ENCODE results near the gene CPNE4.

- no peak for TF ChIP-seq ZNF121 (CRISPR knock-in tag; conservative IDR thresholded peaks at IDR 0.05)
- no peak for TF ChIP-seq ZNF512 (tag; IDR thresholded peaks at IDR 0.05)
- no peak for TF ChIP-seq ZNF263 (CRISPR knock-in tag; IDR thresholded peaks at IDR 0.05; ENCODE audit: borderline replicate concordance)
- no peak for TF ChIP-seq SETDB1 (IDR thresholded peaks at IDR 0.05; ENCODE audit: low read length)
- no peak for TF ChIP-seq ZEB2 (IDR thresholded peaks at IDR 0.05)
- TF ChIP-seq EP300 (IDR thresholded peaks at IDR 0.05; ENCODE audit: low read length) = no peak
Observed at GRCh38 chr3:131717493-131717892, 317.3 kb downstream of the CPNE4 start.

All from K562 (cell line).